GM23338 (cell line): ENCODE data around the gene CDH8. TPM values are rescaled to one million over a fixed set of nuclear protein-coding genes. Genes with fewer than 3 reads are reported as not detected.

Experiments
- ATAC-seq: fragments of 200-7000 bp; cut with Tn5 transposase; 3 replicates; pipeline ENCODE4 v1.9.1; 2020
- DNase-seq: peaks from one replicate; pipeline ENCODE4 v3.0.0-alpha.2; 2015; ENCODE audit warnings: low spot score
- H2AFZ ChIP-seq: fragments of 200-600 bp; sonication (generic); 2 replicates; pipeline ENCODE4 v1.8.0; 2016; ENCODE audit warnings: antibody characterized with exemption, mild to moderate bottlenecking, moderate library complexity
- H3F3A ChIP-seq: fragments of 200-600 bp; sonication (generic); replicated peaks from 2 replicates; pipeline ENCODE4 v1.8.0; 2017; ENCODE audit warnings: antibody characterized with exemption, mixed run types, low read depth
- H3K27ac ChIP-seq: fragments of 200-600 bp; sonication (generic); 2 replicates; pipeline ENCODE4 v1.6.1; 2016; ENCODE audit warnings: low read depth
- H3K27me3 ChIP-seq: fragments of 200-600 bp; sonication (generic); 2 replicates; pipeline ENCODE4 v1.8.0; 2016; ENCODE audit warnings: mild to moderate bottlenecking, mixed run types, moderate library complexity; ENCODE audit not compliant: insufficient read depth
- H3K36me3 ChIP-seq: fragments of 200-600 bp; sonication (generic); 2 replicates; pipeline ENCODE4 v1.8.0; 2016; ENCODE audit warnings: mild to moderate bottlenecking; ENCODE audit not compliant: insufficient read depth
- H3K4me1 ChIP-seq: fragments of 200-600 bp; sonication (generic); 2 replicates; pipeline ENCODE4 v1.8.0; 2016; ENCODE audit warnings: mild to moderate bottlenecking, moderate library complexity; ENCODE audit not compliant: insufficient read depth
- H3K4me2 ChIP-seq: fragments of 200-600 bp; sonication (generic); 2 replicates; pipeline ENCODE4 v1.7.1; 2017; ENCODE audit warnings: mixed run types
- H3K4me3 ChIP-seq: fragments of 200-600 bp; sonication (generic); 2 replicates; pipeline ENCODE4 v1.6.1; 2016; ENCODE audit warnings: mixed run types
- H3K79me2 ChIP-seq: fragments of 200-600 bp; sonication (generic); replicated peaks from 2 replicates; pipeline ENCODE4 v1.8.0; 2017; ENCODE audit warnings: mild to moderate bottlenecking; ENCODE audit not compliant: insufficient read depth
- H3K9me2 ChIP-seq: fragments of 200-600 bp; sonication (generic); 2 replicates; pipeline ENCODE4 v1.8.0; 2017; ENCODE audit not compliant: insufficient read depth
- H4K20me1 ChIP-seq: fragments of 200-600 bp; sonication (generic); replicated peaks from 2 replicates; pipeline ENCODE4 v1.8.0; 2017; ENCODE audit warnings: mild to moderate bottlenecking; ENCODE audit not compliant: insufficient read depth
- H3K27ac Mint-ChIP-seq: 2 replicates; pipeline ENCODE4 v1.8.0; 2020; ENCODE audit warnings: inconsistent platforms, mild to moderate bottlenecking, moderate library complexity, mixed read lengths
- H3K27me3 Mint-ChIP-seq: 3 replicates; pipeline ENCODE4 v1.8.0; 2022; ENCODE audit warnings: low read depth, mild to moderate bottlenecking, moderate library complexity, mixed read lengths, inconsistent platforms; ENCODE audit not compliant: insufficient read depth, poor library complexity
- H3K36me3 Mint-ChIP-seq: 3 replicates; pipeline ENCODE4 v1.8.0; 2021; ENCODE audit warnings: low read depth, mild to moderate bottlenecking, inconsistent platforms, moderate library complexity, mixed read lengths
- H3K4me1 Mint-ChIP-seq: 3 replicates; pipeline ENCODE4 v1.8.0; 2020; ENCODE audit warnings: mild to moderate bottlenecking, inconsistent platforms, mixed read lengths
- H3K4me3 Mint-ChIP-seq: 3 replicates; pipeline ENCODE4 v1.8.0; 2021; ENCODE audit warnings: moderate library complexity, mild to moderate bottlenecking, inconsistent platforms, mixed read lengths
- H3K9me3 Mint-ChIP-seq: 3 replicates; pipeline ENCODE4 v1.8.0; 2020; ENCODE audit warnings: moderate library complexity, mild to moderate bottlenecking, inconsistent platforms, mixed read lengths
- CREB1 ChIP-seq: fragments of 250-450 bp; sonication (Bioruptor Pico); IDR thresholded peaks from 2 replicates; pipeline ENCODE4 v1.5.0; 2020; ENCODE audit warnings: low read depth, mild to moderate bottlenecking, moderate library complexity
- EZH2 ChIP-seq: fragments of 200-600 bp; sonication (generic); IDR thresholded peaks from one replicate; pipeline ENCODE4 v1.8.0; 2017; ENCODE audit warnings: antibody characterized with exemption, mild to moderate bottlenecking, low read depth; ENCODE audit not compliant: unreplicated experiment
- EZH2phosphoT487 ChIP-seq: fragments of 200-600 bp; sonication (generic); IDR thresholded peaks from one replicate; pipeline ENCODE4 v1.8.1; 2018; ENCODE audit warnings: antibody characterized with exemption; ENCODE audit not compliant: unreplicated experiment
- JUNB ChIP-seq: IDR thresholded peaks from one replicate; pipeline ENCODE4 v1.6.1; 2016; ENCODE audit warnings: antibody characterized with exemption; ENCODE audit not compliant: unreplicated experiment
- NANOG ChIP-seq: IDR thresholded peaks from 2 replicates; pipeline ENCODE4 v1.6.1; 2016; ENCODE audit warnings: antibody characterized with exemption, borderline replicate concordance
- POLR2AphosphoS5 ChIP-seq: IDR thresholded peaks from 2 replicates; pipeline ENCODE4 v1.6.1; 2016; ENCODE audit warnings: antibody characterized with exemption, low read depth
- STAT1 ChIP-seq: IDR thresholded peaks from one replicate; pipeline ENCODE4 v1.6.1; 2016; ENCODE audit warnings: antibody characterized with exemption; ENCODE audit not compliant: unreplicated experiment
- ZNF114 ChIP-seq: fragments of 250-450 bp; sonication (Bioruptor Pico); IDR thresholded peaks from 2 replicates; pipeline ENCODE4 v1.5.0; 2020; ENCODE audit warnings: mild to moderate bottlenecking, moderate library complexity
- ZNF331 ChIP-seq: fragments of 250-450 bp; sonication (Bioruptor Pico); IDR thresholded peaks from 2 replicates; pipeline ENCODE4 v1.5.0; 2020; ENCODE audit warnings: low read depth, mild to moderate bottlenecking, moderate library complexity
- ZNF462 ChIP-seq: fragments of 250-450 bp; sonication (Bioruptor Pico); IDR thresholded peaks from 2 replicates; pipeline ENCODE4 v1.5.0; 2020; ENCODE audit warnings: mild to moderate bottlenecking, moderate library complexity
- polyA plus RNA-seq: library from polyadenylated mRNA; unstranded; fragments of >200 nt; fragmentation: Nextera tagmentation; extraction: Ambion mirVana; gene quantifications from 2 replicates; pipeline ENCODE4 v1.2.1, GENCODE V29; 2016
- total RNA-seq: library from RNA; depleted of rRNA; stranded (reverse); fragments of >200 nt; shearing (Covaris generic); gene quantifications from 2 replicates; pipeline ENCODE4 v1.2.3, GENCODE V29; 2014
- TF ChIP-seq, protein P1 (sequence below): IDR thresholded peaks from 2 replicates; pipeline ENCODE4 v1.6.1; 2016; ENCODE audit warnings: antibody characterized with exemption
- TF ChIP-seq, protein P2 (sequence below): IDR thresholded peaks from one replicate; pipeline ENCODE4 v1.6.1; 2018; ENCODE audit warnings: antibody characterized with exemption; ENCODE audit not compliant: unreplicated experiment
- TF ChIP-seq, protein P3 (sequence below), 2 experiments: fragments of 200-600 bp in 1 of 2; sonication (generic) in 1 of 2; conservative IDR thresholded peaks; 2 replicates each; pipeline versions ENCODE4 v1.5.1 to v1.6.1; 2016 to 2017; ENCODE audit warnings: antibody characterized with exemption in 2 of 2, low read depth in 2 of 2, mild to moderate bottlenecking in 2 of 2, moderate library complexity in 1 of 2

CDH8 gene
- total and polyA plus RNA-seq, 2 experiments from 2014 or later, result 10.2 to 11.7 TPM

DNA sequence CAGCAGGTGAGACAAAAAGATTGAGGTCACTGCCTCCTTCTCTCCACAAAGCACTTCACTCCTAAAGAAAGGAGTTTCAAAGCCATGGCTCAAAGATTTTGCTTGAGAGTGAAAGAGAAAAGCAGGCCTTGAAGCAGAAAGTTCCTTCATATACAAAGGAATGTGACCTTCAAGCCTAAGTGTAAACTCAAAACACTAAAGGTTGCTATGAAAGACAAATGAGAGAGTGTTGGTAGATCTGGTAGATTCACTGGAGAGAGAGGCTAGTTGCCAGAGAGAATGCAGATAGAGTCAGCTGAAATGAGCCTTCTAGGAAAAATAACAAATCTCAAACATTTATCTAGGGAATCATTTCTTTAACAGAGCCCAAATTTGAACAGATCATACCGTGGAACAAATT lies 305.2 kb downstream of the CDH8 start:
- Mint-ChIP-seq H3K27me3 (peaks cover 1% of the 10 kb centered on the region), H3K4me3 (no peak overlapping the region), H3K27ac (peak overlapping the region; percentile 13; the same call in 1 of the 2 replicates), H3K9me3 (no peaks in the 10 kb centered on the region; the same call in 2 of the 3 replicates), H3K36me3 (no peaks in the 10 kb centered on the region), H3K4me1 (peaks cover 25% of the 10 kb centered on the region)
- Histone ChIP-seq H2AFZ (no peak overlapping the region), H4K20me1 (no peaks in the 10 kb centered on the region), H3K27me3 (no peaks in the 10 kb centered on the region), H3K4me3 (no peak overlapping the region), H3F3A (no peaks in the 10 kb centered on the region), H3K4me1 (peaks cover 16% of the 10 kb centered on the region), H3K79me2 (no peaks in the 10 kb centered on the region), H3K36me3 (no peaks in the 10 kb centered on the region), H3K4me2 (no peak overlapping the region), H3K27ac (peak overlapping the region; percentile 12), H3K9me2 (no peaks in the 10 kb centered on the region)
- DNase-seq, result peak; percentile 61
- no peak for TF ChIP-seq ZNF462
- TF ChIP-seq STAT1, result no peak
- no peak for TF ChIP-seq JUNB
- no peak for TF ChIP-seq ZNF331 (CRISPR knock-in tag)
- TF ChIP-seq EZH2phosphoT487, result no peak
- no peak for TF ChIP-seq ZNF114 (CRISPR knock-in tag)
- no peak for TF ChIP-seq EZH2
- no peak for TF ChIP-seq POLR2AphosphoS5
- TF ChIP-seq, protein P1, sequence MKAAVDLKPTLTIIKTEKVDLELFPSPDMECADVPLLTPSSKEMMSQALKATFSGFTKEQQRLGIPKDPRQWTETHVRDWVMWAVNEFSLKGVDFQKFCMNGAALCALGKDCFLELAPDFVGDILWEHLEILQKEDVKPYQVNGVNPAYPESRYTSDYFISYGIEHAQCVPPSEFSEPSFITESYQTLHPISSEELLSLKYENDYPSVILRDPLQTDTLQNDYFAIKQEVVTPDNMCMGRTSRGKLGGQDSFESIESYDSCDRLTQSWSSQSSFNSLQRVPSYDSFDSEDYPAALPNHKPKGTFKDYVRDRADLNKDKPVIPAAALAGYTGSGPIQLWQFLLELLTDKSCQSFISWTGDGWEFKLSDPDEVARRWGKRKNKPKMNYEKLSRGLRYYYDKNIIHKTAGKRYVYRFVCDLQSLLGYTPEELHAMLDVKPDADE, result no peak
- TF ChIP-seq NANOG, result no peak
- TF ChIP-seq, protein P2, sequence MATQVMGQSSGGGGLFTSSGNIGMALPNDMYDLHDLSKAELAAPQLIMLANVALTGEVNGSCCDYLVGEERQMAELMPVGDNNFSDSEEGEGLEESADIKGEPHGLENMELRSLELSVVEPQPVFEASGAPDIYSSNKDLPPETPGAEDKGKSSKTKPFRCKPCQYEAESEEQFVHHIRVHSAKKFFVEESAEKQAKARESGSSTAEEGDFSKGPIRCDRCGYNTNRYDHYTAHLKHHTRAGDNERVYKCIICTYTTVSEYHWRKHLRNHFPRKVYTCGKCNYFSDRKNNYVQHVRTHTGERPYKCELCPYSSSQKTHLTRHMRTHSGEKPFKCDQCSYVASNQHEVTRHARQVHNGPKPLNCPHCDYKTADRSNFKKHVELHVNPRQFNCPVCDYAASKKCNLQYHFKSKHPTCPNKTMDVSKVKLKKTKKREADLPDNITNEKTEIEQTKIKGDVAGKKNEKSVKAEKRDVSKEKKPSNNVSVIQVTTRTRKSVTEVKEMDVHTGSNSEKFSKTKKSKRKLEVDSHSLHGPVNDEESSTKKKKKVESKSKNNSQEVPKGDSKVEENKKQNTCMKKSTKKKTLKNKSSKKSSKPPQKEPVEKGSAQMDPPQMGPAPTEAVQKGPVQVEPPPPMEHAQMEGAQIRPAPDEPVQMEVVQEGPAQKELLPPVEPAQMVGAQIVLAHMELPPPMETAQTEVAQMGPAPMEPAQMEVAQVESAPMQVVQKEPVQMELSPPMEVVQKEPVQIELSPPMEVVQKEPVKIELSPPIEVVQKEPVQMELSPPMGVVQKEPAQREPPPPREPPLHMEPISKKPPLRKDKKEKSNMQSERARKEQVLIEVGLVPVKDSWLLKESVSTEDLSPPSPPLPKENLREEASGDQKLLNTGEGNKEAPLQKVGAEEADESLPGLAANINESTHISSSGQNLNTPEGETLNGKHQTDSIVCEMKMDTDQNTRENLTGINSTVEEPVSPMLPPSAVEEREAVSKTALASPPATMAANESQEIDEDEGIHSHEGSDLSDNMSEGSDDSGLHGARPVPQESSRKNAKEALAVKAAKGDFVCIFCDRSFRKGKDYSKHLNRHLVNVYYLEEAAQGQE, result no peak
- TF ChIP-seq CREB1 (CRISPR knock-in tag), result no peak
- TF ChIP-seq, protein P3, sequence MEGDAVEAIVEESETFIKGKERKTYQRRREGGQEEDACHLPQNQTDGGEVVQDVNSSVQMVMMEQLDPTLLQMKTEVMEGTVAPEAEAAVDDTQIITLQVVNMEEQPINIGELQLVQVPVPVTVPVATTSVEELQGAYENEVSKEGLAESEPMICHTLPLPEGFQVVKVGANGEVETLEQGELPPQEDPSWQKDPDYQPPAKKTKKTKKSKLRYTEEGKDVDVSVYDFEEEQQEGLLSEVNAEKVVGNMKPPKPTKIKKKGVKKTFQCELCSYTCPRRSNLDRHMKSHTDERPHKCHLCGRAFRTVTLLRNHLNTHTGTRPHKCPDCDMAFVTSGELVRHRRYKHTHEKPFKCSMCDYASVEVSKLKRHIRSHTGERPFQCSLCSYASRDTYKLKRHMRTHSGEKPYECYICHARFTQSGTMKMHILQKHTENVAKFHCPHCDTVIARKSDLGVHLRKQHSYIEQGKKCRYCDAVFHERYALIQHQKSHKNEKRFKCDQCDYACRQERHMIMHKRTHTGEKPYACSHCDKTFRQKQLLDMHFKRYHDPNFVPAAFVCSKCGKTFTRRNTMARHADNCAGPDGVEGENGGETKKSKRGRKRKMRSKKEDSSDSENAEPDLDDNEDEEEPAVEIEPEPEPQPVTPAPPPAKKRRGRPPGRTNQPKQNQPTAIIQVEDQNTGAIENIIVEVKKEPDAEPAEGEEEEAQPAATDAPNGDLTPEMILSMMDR (conservative IDR thresholded peaks at IDR 0.05; ENCODE audit: low read depth in 2 of 2), result no peak
- peak; percentile 81 for ATAC-seq
